Esophagus muscularis mucosa (tissue), 4 donors: ENCODE measurements around the gene SAE1. TPM values are rescaled to one million over a fixed set of nuclear protein-coding genes. Genes with fewer than 3 reads are reported as not detected.

ENCODE experiments used
- DNase-seq: peaks from one replicate; pipeline ENCODE4 v3.0.0-alpha.2; 2017; ENCODE audit errors: extremely low spot score
- H3K27ac ChIP-seq, 4 donors: fragments of 200-600 bp; sonication (generic); replicated peaks in 1 of 4; 1 replicate in 3 of 4; 2 replicates in 1 of 4; pipeline ENCODE4 v1.5.1; 2016 to 2019; ENCODE audit warnings: mild to moderate bottlenecking in 1 of 4
- H3K27me3 ChIP-seq, 4 donors: fragments of 200-600 bp; sonication (generic); one replicate each; pipeline versions ENCODE4 v1.5.1 to v1.6.0; 2016 to 2019
- H3K36me3 ChIP-seq, 4 donors: fragments of 200-600 bp; sonication (generic); one replicate each; pipeline ENCODE4 v1.5.1; 2016 to 2019
- H3K4me1 ChIP-seq, 4 donors: fragments of 200-600 bp; sonication (generic); one replicate each; pipeline ENCODE4 v1.5.1; 2016 to 2019
- H3K4me3 ChIP-seq, 4 donors: fragments of 200-600 bp; sonication (generic); 1 replicate in 2 of 4; 2 replicates in 2 of 4; pipeline ENCODE4 v1.5.1; 2016 to 2019; ENCODE audit warnings: mild to moderate bottlenecking in 4 of 4, moderate library complexity in 1 of 4
- H3K9me3 ChIP-seq, 4 donors: fragments of 200-600 bp; sonication (generic); 1 replicate in 3 of 4; 2 replicates in 1 of 4; pipeline ENCODE4 v1.5.1; 2016 to 2019
- EP300 ChIP-seq: sonication (generic); formaldehyde crosslinking; IDR thresholded peaks from one replicate; pipeline ENCODE4 v1.6.1; 2017; ENCODE audit warnings: antibody characterized with exemption
- POLR2A ChIP-seq: fragments of 450-650 bp; IDR thresholded peaks from one replicate; pipeline ENCODE4 v1.6.1; 2017; ENCODE audit warnings: antibody characterized with exemption, moderate library complexity, mild to moderate bottlenecking, low read depth
- POLR2AphosphoS5 ChIP-seq, 2 donors: sonication (generic); formaldehyde crosslinking; IDR thresholded peaks; one replicate each; pipeline ENCODE4 v1.6.1; 2017; ENCODE audit warnings: antibody characterized with exemption in 2 of 2
- WGBS: methylation state at CpG from one replicate; pipeline ENCODE4 v1.1.5; 2018; 5-methylcytosine and 5-hydroxymethylcytosine counted together
- intact Hi-C: fragments of 100-400 bp; cut with DNase I; formaldehyde crosslinking; loops from one replicate; pipeline ENCODE4 v1.15.1; 2023
- total RNA-seq, 4 donors: library from RNA; depleted of rRNA; stranded (reverse); fragments of >200 nt; gene quantifications; one replicate each; pipeline versions ENCODE4 v1.1.0 to v1.2.1, GENCODE V29; 2016
- TF ChIP-seq, protein P1 (sequence below), 3 experiments: fragments of 200-600 bp in 2 of 3; fragments of 450-650 bp in 1 of 3; sonication (generic) in 2 of 3; IDR thresholded peaks; one replicate each; pipeline ENCODE4 v1.5.1; 2017 to 2019; ENCODE audit warnings: antibody characterized with exemption in 3 of 3, mild to moderate bottlenecking in 2 of 3, moderate library complexity in 1 of 3

SAE1 gene
- total RNA-seq, 4 donors from 2014 or later = 130 to 143 (median 136) TPM

DNA sequence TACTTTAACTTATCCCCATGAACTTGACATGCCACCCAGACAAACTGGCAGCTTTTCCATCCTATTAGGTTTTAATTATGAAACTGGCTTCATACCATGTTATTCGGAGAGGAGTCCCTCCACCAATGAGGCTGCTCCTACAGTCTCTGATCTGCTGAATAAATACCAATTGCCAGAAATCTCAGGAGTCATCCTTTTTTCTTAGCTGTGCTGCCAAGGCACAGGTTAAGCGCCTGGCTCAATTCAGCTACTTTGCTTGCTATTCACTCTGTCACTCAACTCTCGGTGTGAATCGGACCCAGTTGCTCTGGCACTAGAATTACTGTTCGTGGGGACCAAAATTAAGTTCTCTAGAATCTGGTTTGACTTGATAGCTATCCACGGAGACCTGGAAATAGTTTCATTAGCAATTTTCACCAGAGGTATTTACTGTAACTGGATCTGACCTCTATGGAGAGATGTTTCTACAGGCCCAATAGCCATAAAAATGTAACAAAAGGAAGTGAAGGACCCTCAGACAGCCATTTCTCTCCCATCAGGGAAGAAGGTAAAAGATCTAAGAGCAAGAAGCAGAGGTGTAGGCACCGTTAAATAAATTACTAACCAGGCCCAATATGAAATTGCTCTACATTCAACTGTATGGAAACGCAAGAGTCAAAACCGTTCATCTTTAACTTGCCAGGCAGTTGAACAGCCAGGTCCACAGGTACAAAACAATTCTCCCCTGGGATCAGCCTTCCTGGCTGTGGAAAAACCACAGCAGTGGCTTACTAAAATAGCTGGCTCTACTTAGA is 22.5 kb upstream of the SAE1 start:
- intact Hi-C loops = no loop called here
- H3K27ac ChIP-seq = peak overlapping the region; percentile 100
- no peak for TF ChIP-seq POLR2A
- peak in 1 of 2 donors; percentile 4 for TF ChIP-seq POLR2AphosphoS5 (IDR thresholded peaks at IDR 0.05)
- TF ChIP-seq EP300 = no peak
- TF ChIP-seq, protein P1, sequence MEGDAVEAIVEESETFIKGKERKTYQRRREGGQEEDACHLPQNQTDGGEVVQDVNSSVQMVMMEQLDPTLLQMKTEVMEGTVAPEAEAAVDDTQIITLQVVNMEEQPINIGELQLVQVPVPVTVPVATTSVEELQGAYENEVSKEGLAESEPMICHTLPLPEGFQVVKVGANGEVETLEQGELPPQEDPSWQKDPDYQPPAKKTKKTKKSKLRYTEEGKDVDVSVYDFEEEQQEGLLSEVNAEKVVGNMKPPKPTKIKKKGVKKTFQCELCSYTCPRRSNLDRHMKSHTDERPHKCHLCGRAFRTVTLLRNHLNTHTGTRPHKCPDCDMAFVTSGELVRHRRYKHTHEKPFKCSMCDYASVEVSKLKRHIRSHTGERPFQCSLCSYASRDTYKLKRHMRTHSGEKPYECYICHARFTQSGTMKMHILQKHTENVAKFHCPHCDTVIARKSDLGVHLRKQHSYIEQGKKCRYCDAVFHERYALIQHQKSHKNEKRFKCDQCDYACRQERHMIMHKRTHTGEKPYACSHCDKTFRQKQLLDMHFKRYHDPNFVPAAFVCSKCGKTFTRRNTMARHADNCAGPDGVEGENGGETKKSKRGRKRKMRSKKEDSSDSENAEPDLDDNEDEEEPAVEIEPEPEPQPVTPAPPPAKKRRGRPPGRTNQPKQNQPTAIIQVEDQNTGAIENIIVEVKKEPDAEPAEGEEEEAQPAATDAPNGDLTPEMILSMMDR (IDR thresholded peaks at IDR 0.05) = no peak
- no peaks in the 10 kb centered on the region for H3K9me3 ChIP-seq
- no peak for DNase-seq
- peaks cover 0 to 4% (median 2%) of the 10 kb centered on the region in 4 donors for H3K36me3 ChIP-seq
- H3K4me3 ChIP-seq = no peak overlapping the region
- 54% methylated on average over 9 of the region's 9 CpGs for WGBS
- H3K27me3 ChIP-seq = no peaks in the 10 kb centered on the region
- peaks cover 41 to 76% (median 71%) of the 10 kb centered on the region in 4 donors for H3K4me1 ChIP-seq

DNA sequence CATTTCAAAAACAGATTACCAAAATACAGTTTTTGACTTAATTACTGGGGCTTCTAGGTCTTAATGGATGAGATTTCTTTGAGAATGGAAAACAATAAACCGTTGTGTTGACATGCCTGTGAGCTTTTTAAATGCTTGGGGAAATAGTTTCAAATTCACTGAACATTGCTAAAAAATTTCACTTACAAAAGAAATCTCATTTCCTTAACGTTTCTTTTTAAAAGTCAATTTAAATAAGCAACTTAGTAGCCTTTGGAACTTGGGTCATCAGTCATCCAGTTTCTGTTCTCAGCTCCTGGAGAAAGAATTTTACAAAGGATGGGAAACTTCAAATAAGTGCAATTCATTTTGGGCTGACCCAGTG is 21.5 kb upstream of the SAE1 start:
- Histone ChIP-seq H3K36me3 (peaks cover 0 to 4% (median 2%) of the 10 kb centered on the region in 4 donors), H3K27me3 (no peaks in the 10 kb centered on the region), H3K9me3 (no peaks in the 10 kb centered on the region), H3K4me1 (peaks cover 41 to 71% (median 67%) of the 10 kb centered on the region in 4 donors), H3K27ac (peak overlapping the region; percentile 100), H3K4me3 (peak overlapping the region; percentile 94 to 98 (median 96))
- intact Hi-C loops = no loop called here
- TF ChIP-seq, protein P1 (IDR thresholded peaks at IDR 0.05) = no peak
- TF ChIP-seq EP300 = no peak
- TF ChIP-seq POLR2A = no peak
- TF ChIP-seq POLR2AphosphoS5 (IDR thresholded peaks at IDR 0.05) = no peak
- WGBS = 26% methylated on average over 2 of the region's 2 CpGs
- no peak for DNase-seq

DNA sequence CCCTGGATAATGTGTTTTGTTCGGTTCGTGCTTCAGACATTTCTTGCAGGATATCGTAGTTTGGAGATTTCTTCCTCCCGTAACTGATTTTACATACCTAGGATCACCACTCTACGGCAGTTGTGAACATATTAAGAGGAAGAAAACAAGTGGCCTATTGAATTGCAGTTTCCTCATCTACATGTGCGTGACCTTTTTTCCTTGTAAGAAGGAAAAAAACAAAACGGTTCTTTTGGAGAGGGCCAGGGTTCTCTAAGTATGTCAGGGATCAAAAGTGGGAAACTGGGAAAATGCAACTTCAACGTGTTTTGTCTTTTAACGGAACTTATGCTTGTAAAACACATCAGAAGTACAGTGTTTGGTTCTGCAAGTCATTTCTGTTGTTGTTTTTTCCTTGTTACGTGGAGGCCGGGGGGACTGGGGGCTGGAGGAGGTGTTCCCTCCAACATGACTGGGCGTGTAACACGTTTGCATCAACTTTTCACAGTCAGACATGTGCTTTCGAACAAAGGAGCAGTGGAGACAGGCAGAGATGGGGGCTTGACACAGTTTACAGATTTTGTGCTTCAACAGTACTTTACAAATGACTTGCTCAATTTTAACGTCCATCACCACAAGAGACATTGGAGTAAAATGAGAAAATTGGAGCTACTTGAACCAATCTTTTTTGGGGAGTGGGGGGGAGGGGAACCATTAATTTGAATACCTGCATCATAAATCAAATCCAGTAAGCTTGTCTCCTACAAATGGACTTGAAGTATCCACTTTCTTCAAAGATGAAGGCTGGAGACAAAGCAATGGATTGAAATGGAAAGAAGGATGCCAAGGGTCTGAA is 20.9 kb upstream of the SAE1 start:
- WGBS = 8% methylated on average over 15 of the region's 15 CpGs
- TF ChIP-seq POLR2A (no peak), POLR2AphosphoS5 (IDR thresholded peaks at IDR 0.05) (peak in 1 of 2 donors; percentile 13)
- Histone ChIP-seq H3K27me3 (no peaks in the 10 kb centered on the region), H3K9me3 (no peaks in the 10 kb centered on the region), H3K36me3 (peaks cover 0 to 4% (median 2%) of the 10 kb centered on the region in 4 donors), H3K4me3 (peak overlapping the region; percentile 94 to 98 (median 96)), H3K4me1 (peaks cover 41 to 70% (median 66%) of the 10 kb centered on the region in 4 donors), H3K27ac (peak overlapping the region; percentile 100)
- intact Hi-C loops = no loop called here
- no peak for DNase-seq

DNA sequence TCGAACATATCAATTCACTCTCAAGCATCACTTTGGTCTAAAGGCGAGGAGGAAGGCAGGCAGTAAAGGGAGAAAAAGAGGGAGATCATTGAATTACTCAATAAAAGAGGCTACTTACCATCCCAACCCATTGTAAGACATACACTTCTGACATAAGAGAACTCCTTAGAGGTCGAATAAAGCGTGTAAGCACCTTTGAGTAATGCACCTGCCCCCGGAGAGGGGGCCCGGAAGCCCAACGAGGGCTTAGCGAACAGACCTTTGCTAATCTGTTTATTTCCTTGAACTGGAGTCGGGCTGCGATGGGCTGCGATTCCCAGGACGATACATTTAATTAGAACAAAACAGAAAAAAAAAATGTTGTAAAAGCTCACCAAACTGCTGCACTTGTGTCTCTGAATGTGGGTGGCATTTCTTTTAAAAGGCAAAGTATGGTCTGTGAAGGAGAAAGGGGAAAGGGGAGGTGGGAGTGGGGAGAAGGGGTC is 20.1 kb upstream of the SAE1 start:
- intact Hi-C loops = no loop called here
- TF ChIP-seq POLR2A (no peak), POLR2AphosphoS5 (IDR thresholded peaks at IDR 0.05) (peak in 1 of 2 donors; percentile 13)
- WGBS = 4% methylated on average over 12 of the region's 12 CpGs
- H3K9me3 ChIP-seq = no peaks in the 10 kb centered on the region
- no peak for DNase-seq
- H3K4me1 ChIP-seq = peaks cover 41 to 63% (median 58%) of the 10 kb centered on the region in 4 donors
- H3K27me3 ChIP-seq = no peaks in the 10 kb centered on the region
- peak overlapping the region; percentile 94 to 98 (median 96) for H3K4me3 ChIP-seq
- H3K27ac ChIP-seq = peak overlapping the region; percentile 100
- H3K36me3 ChIP-seq = no peaks in the 10 kb centered on the region

DNA sequence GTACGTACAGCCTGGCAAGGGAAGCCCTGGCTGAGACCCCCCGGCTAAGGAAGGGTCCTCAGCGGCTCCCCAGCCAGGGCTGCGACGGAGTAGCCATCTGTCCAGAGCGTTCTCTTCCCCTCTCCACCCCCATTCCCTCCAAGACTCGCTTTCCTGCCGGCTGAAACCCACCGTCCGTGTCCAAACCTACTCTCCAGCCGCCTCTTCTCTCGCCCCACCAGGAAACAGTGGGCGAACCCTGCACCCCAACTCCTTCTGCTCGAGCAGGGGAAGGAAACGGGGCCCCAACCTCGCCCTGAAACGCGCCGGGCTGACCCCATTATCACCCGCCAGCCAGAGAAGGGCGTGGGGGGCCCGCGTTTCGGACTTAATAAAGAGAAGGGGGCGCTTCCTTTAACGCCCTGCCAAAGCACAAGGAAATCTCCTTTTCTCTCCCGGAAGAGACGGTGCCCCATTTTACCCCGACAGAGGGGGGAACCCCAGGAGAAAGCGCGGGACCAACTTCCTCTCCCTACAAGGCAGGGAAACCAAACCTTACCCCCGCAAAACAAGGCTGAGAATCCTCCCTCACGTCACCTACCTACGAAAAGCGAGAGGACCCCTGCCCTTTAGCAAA is 19.5 kb upstream of the SAE1 start:
- under 1% methylated on average over 32 of the region's 35 CpGs for WGBS
- no peak for DNase-seq
- H3K9me3 ChIP-seq = no peaks in the 10 kb centered on the region
- peaks cover 35 to 58% (median 53%) of the 10 kb centered on the region in 4 donors for H3K4me1 ChIP-seq
- intact Hi-C loops = no loop called here
- H3K27me3 ChIP-seq = no peaks in the 10 kb centered on the region
- no peaks in the 10 kb centered on the region for H3K36me3 ChIP-seq
- peak overlapping the region; percentile 100 for H3K27ac ChIP-seq
- peak overlapping the region; percentile 94 to 98 (median 96) for H3K4me3 ChIP-seq
- TF ChIP-seq EP300 = no peak
- TF ChIP-seq, protein P1 (IDR thresholded peaks at IDR 0.05) = no peak
- no peak for TF ChIP-seq POLR2A
